RPMI7951 (cell line): ENCODE data around the gene TMEM50B. TPM values are rescaled to one million over a fixed set of nuclear protein-coding genes. Genes with fewer than 3 reads are reported as not detected.
"Not testable (repeated sequence)": the region's sequence is repeated elsewhere in the genome, so short reads cannot be mapped to it uniquely, and the experiment has no call there.

Experiments
- DNase-seq: peaks from one replicate; pipeline ENCODE4 v3.0.0-alpha.2; 2012; ENCODE audit warnings: low read depth
- total RNA-seq: library from RNA; depleted of rRNA; stranded (reverse); fragments of >200 nt; shearing (Covaris generic); gene quantifications from 2 replicates; pipeline ENCODE4 v1.2.3, GENCODE V29; 2014

The TMEM50B gene
- total RNA-seq, 1 experiment from 2014 or later = 35.9 TPM

DNA sequence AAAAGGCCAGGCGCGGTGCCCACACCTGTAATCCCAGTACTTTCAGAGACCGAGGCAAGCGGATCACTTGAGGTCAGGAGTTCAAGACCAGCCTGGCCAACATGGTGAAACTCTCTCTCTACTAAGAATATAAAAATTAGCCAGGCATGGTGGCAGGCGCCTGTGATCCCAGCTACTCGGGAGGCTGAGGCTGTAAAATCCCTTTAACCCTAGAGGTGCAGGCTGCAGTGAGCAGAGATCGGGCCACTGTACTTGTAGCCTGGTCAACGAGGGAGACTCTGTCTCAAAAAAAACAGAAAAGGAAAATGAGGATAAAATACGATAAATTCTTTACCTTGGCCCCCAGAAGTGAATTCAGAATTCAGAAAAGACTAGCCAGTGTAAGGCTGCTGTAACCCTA lies 1.6 kb downstream of the TMEM50B start:
- DNase-seq = no peak

DNA sequence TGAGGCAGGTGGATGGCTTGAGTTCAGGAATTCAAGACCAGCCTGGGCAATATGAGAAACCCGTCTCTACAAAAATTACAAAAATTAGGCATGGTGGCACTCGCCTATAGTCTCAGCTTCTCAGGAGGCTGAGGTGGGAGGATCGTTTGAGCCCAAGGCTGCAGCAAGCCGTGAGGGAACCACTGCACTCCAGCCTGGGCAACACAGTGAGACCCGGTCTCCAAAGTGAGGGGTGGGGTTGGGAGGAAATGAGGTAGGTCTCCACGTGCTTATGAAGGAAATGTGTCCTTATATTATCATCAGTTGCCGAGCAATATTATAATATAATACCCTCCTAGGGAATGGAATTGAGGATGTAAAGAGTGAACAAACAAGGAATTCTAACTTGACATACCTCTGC lies 2.7 kb downstream of the TMEM50B start:
- DNase-seq = no peak

DNA sequence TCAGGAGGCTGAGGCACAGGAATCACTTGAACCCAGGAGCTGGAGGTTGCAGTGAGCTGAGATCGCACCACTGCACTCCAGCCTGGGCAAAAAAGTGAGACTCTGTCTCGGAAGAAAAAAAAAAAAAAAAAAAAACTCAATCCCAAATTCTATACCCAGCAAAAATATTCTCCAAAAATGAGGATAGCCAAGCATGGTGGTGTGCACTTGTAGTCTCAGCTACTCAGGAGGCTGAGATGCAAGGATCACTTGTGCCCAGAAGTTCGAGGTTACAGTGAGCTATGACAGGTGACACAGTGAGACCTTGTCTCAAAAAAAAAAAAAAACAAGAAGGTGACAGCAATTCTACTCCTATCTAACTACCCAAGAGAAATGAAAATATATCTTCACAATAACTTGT lies 6.4 kb downstream of the TMEM50B start:
- DNase-seq = no peak

DNA sequence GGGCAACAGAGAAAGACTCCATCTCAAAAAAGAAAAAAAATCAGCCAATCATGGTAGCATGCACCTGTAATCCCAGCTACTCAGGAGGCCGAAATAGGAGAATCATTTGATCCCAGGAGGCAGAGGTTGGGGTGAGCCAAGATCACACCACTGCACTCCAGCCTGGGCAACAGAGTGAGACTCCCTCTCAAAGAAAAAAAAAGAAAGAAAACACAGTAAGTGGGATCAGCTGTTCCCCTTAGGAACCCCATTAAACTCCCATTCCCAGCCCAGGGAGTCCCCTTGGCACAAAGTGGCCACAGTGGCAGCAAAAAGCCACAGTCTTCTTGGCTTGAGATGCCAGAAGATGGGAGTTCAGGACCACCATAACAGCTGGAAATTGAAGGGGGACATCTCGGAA lies 9.1 kb downstream of the TMEM50B start:
- DNase-seq = no peak

DNA sequence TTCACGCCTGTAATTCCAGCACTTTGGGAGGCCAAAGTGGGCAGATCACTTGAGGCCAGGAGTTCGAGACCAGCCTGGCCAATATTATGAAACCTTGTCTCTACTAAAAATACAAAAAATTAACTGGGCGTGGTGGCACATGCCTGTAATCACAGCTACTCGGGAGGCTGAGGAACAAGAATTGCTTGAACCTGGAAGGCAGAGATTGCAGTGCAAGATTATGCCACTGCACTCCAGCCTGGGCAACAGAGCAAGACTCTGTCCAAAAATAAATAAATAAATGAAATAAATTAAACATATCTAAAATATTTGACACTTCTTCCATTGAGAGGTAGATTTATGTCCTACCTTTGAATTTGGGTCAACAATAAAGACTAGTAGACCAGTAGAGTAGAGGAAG lies 10.6 kb downstream of the TMEM50B start:
- not testable (repeated sequence) for DNase-seq

DNA sequence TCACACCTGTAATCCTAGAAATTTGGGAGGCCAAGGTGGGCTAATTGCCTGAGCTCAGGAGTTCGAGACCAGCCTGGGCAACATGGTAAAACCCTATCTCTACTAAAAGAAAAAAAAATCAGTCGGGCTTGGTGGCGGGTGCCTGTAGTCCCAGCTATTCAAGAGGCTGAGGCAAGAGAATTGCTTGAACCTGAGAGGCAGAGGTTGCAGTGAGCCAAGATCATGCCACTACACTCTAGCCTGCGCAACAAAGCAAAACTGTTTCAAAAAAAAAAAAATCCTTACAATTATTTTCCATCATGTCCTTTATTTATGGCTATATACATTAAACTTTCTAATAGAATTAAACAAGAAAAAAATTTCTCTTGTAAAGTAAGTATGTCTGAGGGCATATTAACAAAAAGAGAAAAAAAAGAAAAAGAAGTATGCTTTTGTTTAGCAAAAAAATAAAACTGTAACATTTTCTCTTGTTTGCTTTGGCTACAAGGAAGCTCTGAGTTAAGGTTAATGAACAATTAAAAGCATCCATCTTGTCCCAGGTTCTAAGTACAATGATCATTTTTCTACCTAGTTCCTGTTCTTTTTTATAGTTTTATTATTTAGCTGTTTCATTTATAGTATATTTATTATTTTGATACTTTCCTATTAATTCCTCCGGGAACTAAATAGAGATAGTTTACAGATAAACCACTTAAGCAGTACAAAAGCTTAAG lies 18.1 kb downstream of the TMEM50B start:
- DNase-seq = no peak

DNA sequence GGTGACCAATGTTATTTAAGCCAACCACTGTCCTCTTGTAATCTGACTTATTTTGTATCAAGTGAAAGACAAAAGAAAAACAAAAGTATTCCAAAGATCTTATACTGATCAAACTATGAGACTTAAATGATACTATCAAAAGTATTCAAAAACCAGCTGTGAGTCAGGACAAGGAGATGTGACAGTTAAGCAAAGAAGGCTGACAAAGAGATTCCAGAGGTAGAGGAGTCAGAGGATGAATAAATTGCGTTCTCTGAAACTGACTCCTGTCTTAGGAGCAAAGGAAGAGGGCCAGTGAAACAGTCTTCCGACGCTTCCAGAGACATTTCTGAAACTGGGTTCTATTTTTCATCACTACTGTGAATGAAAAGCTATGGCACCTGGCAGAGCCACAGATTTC lies 20.9 kb downstream of the TMEM50B start:
- DNase-seq = no peak

DNA sequence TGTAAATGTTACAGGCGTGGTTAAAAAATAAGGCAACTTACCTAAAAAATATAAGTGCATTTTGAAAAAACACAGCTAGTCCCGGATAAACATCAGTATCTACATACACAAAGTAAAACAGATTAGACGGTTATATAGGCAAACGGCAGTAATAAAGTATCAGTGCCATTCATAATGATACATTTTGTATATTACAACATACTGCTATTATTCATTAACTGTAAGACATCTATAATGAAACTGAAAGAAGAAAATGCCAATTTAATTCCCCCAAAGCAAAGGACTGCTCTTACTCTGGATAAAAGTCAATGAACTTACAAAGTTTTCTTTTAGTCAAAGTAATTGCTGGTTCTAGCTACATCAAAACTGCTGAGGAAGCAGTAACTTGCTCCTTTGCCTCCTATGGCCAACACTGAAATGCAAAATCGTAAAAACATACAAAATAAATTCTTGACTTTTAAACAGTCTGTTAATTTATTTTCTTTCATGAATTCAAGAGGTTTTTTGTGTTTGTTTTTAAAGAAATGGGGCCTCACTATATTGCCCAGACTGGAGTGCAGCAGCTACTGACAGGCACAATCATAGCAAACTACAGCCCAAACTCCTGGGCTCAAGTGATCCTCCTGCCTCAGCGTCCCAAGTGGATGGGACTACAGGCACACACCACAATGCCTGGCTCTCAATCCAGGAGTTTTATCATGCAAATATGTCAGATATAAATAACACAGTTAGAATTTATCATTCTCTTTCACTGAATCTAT lies 23.9 kb downstream of the TMEM50B start:
- DNase-seq = no peak

DNA sequence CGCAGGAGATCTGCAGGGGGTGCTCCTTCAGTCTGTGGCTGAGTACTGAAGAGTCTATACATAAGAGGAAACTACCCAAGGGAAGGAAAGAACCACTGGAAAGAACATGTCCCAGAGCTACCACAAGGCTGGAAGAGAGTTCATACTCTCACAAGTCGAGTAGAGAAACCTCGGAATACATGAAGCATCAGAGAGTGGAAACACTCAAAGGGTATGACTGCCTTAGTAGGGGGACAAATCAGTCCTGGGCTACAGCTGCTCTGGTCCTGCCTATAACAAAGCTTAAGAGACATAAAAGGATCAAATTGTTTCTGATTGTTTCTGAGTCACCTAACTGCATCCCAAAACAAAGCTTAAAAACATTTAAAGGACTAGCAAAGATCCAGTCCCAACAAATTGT lies 27.4 kb downstream of the TMEM50B start:
- DNase-seq = no peak

DNA sequence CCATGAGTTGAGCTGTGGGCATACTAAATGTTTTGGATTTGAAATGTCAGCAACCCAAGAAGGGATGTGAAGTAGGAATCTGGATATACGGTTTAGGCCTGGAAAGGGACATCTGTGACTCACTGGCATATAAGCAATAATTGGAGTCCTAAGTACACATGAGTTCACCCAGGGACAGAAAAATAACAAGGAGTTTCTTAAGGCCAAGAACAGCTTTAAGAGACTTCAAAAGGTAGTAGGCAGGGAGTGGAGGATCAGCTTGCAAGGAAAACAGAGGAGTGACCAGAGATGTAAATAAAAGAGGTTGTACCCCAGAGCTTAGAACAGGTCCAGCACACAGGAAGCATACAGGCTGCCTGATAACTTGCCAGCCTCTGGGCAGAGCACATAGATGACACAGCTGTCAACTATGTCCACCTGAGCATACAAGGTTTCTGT lies 28.1 kb downstream of the TMEM50B start:
- DNase-seq = no peak

DNA sequence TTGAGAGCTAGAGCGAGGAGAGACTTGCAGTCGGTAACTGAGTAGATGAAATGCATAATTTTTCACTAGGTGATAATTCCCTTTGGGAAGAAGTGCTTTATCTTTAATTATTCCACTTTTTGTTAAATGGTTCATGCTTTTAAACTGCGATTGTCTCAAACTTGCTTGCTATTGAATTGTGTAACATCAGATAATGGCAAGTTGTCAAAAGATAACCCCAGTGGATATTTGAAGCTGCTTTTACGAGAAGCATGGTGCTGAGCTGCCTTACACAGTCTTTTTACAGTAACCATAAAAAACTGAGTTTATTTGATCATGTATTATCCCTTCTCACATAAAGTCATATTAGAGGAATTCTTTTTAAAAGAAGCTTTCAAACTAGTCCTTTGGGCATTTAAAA lies 30.2 kb downstream of the TMEM50B start:
- no peak for DNase-seq

DNA sequence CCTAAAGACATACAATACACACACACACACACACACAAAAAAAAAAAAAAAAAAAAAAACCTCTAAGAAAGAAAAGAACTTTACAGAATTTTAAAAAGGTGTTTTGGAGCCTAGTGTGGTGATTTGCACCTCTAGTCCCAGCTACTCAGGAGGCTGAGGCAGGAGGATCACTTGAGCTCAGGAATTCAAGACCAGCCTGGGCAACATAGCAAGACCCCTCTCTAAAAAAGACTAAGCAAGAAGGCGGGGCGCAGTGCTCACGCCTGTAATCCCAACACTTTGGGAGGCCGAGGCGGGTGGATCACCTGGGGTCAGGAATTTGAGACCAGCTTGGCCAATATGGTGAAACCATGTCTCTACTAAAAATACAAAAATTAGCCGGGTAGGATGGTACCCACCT lies 33.2 kb downstream of the TMEM50B start:
- DNase-seq = not testable (repeated sequence)

DNA sequence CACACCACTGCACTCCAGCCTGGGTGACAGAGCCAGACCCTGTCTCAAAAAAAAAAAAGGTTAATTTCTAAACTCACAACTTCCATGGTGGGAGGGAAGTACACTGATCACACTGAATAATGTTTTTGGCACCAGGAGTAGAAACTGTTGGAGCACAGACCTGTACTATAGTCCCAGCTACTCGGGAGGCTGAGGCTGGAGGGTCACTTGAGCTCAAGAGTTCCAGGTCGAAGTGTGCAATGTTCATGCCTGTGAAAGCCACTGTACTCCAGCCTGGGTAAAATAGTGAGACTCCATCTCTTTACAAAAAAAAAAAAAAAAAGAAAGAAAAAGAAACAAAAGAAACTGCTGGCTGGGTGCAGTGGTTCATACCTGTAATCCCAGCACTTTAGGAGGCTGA lies 35.3 kb downstream of the TMEM50B start:
- DNase-seq = no peak

DNA sequence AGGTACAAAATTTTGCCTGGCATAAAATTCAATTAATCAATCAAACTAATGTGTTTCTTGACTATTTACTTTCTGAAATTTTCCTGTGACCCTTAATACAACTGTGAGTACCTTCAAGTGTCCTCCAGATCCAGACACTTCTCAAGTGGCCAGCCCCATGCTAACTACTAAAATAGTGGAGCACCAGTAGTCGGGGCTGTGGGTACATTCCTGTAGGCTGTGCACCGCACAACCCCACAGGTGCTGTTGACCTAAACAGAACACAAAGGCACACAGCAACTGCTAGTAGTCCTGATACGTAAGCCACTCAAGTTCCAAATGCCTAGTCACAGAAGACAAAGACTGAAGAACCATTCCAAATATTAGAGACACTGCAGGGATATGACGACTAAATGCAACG lies 36.6 kb downstream of the TMEM50B start:
- no peak for DNase-seq

DNA sequence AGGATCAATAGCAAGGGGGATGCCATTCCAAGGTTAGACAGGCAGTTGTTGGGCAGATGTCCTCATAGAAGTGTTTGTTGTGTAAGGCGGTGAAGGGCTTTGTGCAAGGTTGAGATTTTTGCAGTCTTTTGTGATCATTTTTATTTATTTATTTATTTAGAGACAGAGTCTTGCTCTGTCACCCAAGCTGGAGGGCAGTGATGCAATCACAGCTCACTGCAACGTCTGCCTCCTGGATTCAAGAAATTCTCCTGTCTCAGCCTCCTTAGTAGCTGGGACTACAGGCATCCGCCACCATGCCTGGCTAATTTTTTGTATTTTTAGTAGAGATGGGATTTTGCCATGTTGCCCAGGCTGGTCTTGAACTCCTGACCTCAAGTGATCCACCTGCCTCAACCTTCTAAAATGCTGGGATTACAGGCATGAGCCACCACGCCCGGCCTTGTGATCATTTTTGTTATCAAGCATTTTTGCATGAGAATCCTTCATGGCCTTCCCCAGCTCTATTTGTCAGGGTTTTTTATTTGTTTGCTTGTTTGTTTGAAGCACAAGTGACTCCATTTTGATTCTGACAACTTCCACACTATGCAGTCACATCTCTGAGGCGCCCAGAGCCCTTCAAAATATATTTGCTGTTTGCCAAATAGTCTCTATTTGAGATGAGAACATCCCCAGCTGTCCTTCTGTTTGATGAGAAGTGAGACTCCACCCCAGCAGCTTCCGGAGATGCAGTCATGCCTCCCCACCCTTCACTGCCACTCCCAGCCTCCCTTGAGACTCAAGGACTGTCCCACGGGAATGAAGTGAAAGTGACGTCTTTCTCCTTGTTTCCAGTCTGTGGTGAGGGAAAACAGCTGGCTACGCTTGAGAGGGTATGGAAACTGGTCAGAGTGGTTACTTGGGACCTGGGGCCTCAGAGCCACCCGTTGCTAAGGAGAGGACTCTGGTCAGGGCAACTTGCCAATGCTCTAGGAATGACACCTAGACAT lies 38.0 kb downstream of the TMEM50B start:
- peak; percentile 96 for DNase-seq

DNA sequence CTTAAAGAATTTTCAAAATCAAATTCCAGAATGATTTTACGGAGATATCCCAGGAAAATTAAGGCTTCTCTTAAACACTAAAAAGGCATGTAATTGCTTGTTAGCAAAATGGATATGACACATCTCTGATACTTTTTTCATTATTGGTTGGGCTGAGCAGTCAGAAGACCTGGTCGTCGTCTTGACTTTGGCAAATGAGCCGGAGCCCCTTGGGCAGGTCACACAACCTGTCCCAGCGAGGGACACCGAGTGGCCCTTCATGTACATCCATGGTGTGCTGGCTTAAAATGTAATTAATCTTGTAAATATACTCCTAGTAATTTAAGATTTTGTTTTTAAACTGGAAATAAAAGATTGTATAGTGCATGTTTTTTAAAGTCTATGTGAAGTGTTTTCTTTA lies 42.6 kb downstream of the TMEM50B start:
- no peak for DNase-seq

DNA sequence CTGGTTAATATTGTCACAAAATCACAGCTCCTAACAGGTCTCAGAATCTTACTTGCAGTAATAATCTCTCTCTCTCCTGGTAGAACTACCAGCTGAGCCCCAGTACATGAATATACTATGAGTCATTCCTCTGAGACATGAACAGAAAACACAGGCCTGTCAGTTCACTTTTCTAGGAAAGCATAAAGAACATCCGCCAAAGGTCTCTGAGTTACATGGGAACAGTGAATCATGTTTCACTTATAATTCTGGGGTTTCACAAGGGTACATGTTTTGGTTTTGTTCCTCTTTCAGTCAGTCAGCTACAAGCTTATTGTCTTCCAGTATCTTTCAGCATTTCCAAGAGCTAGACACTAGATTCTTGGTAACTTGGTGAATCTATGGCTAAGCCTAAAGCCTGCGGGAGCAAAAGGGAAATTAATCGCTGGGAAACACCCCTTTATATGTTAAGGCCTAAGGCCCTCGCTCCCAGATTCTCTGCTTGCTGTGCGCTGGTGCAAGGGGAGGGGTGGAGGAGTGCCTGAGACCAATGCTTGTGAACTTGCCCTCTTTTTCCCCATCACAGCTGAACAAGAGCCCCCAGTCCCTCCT lies 44.9 kb downstream of the TMEM50B start:
- DNase-seq = peak; percentile 91

DNA sequence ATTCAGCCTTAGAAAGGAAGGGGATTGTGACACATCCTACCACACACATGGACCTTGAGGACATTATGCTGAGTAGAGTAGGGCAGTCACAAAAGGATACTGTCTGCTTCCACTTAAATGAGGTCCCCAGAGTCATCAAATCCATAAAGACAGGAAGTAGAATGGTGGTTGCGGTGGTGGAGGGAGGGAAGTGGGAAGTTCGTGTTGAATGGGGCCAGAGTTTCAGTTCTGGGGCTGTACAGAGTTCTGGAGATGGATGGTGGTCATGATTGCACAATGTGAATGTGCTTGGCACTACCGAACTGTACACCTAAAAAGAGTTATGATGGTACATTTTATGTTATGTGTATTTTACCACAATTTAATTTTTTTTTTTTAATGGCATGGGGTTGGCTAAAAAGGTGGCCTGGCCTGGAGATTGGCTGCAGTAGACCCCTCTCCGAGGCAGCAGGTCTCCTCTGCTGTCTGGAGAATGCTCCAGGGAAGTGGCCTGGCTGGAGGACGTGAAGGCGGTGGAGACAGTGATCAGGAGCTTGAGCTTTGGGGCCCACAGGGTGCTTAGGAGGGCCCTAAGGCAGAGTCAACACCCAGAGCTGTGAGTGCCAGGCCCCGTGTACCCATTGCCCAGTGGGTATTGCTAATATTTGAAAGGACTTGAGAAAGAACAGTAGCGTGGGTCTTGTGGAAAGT lies 46.2 kb downstream of the TMEM50B start:
- DNase-seq = peak; percentile 74

DNA sequence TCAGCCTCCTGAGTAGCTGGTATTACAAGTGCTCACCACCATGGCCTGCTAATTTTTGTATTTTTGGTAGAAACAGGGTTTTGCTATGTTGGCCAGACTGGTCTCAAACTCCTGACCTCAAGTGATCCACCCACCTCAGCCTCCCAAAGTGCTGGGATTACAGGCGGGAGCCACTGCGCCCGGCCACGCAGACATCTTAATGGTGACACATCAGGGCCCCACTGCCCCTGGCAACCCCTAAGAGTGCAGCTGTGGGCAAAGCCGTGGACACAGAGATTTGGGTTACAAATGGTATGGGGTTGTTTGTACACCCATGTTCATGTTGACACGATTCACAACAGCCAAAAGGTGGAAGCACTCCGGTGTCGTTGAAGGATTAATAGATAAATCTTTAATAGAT lies 46.8 kb downstream of the TMEM50B start:
- no peak for DNase-seq

DNA sequence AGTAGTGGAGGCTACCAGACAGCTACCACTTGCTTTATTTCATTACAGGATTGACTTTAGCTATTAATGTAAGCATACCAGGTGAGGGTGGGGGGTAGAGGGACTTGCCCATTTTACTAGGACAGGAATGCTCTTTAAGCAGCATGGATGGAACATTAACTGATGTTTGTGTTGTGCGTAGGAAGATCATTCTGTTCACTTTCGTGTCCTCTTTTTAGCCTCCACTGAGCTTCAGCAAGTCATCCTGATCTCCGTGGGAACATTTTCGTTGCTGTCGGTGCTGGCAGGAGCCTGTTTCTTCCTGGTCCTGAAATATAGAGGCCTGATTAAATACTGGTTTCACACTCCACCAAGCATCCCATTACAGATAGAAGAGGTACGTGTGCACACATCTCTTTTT lies 47.3 kb downstream of the TMEM50B start:
- DNase-seq = no peak

DNA sequence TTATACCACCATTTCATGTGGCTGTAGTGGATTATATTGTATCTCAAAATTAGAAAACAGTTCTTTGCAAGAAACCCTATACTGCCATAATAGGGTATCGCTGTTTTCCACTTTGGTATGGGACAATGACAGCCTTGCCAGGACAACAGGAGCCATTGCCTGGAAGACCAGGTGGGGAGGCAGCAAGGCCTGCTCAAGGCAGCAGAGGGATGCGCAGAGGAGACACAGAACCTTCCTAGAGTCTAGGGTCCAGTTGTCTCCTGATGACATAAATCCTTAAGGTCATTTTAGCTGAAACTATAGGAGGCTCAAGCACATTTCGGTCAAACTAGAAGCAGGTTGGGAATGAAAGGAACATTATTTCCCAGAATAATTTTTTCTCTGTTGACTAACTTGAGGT lies 48.9 kb downstream of the TMEM50B start:
- no peak for DNase-seq
